HG03175 (cell line): ENCODE measurements around the gene GFOD2.

Experiments used
- ATAC-seq: cut with Tn5 transposase; IDR thresholded peaks from one replicate; pipeline ENCODE4 v1.9.1; 2021; ENCODE audit warnings: mild to moderate bottlenecking, moderate library complexity; ENCODE audit not compliant: unreplicated experiment

Gene GFOD2

GRCh38 chr16:67660564-67661028 lies 58.5 kb downstream of the GFOD2 start, which contains the start of gene PARD6A:
PARD6A (plus strand) TSS chr16:67660960; CDS start chr16:67661039, 79 bp downstream.
- ATAC-seq: peak; percentile 79

GRCh38 chr16:67659675-67660563 lies 59.2 kb downstream of the GFOD2 start, which contains the start of gene ACD:
ACD (minus strand) TSS chr16:67660260; CDS start chr16:67660220, 40 bp downstream.
- ATAC-seq: peak; percentile 51

- no peak for ATAC-seq
These were observed 60.1 kb downstream of the GFOD2 start for GRCh38 chr16:67658849-67659674.

- ATAC-seq: no peak
These were observed 61.2 kb downstream of the GFOD2 start for GRCh38 chr16:67657751-67658518.

- no peak for ATAC-seq
These were observed 62.0 kb downstream of the GFOD2 start for GRCh38 chr16:67657017-67657608.

- no peak for ATAC-seq
These were observed 62.6 kb downstream of the GFOD2 start for GRCh38 chr16:67656344-67657016.

GRCh38 chr16:67655363-67655762 lies 63.8 kb downstream of the GFOD2 start:
- no peak for ATAC-seq

- no peak for ATAC-seq
These were observed 64.7 kb downstream of the GFOD2 start for GRCh38 chr16:67654403-67654911.

GRCh38 chr16:67653789-67654402 lies 65.2 kb downstream of the GFOD2 start:
- no peak for ATAC-seq

GRCh38 chr16:67653128-67653788 lies 65.9 kb downstream of the GFOD2 start:
- ATAC-seq: no peak

GRCh38 chr16:67652578-67653127 lies 66.5 kb downstream of the GFOD2 start:
- no peak for ATAC-seq

- ATAC-seq: no peak
These were observed 67.3 kb downstream of the GFOD2 start for GRCh38 chr16:67651847-67652246.

- ATAC-seq: no peak
These were observed 68.1 kb downstream of the GFOD2 start for GRCh38 chr16:67651039-67651438.

- ATAC-seq: no peak
These were observed 69.1 kb downstream of the GFOD2 start for GRCh38 chr16:67650023-67650422.

GRCh38 chr16:67649494-67649931 lies 69.6 kb downstream of the GFOD2 start:
- no peak for ATAC-seq

GRCh38 chr16:67648764-67649407 lies 70.2 kb downstream of the GFOD2 start:
- no peak for ATAC-seq

GRCh38 chr16:67648088-67648763 lies 70.9 kb downstream of the GFOD2 start:
- ATAC-seq: no peak
